GM19438 (cell line): ENCODE data around the gene PGBD2.
"Not testable (repeated sequence)": the region's sequence is repeated elsewhere in the genome, so short reads cannot be mapped to it uniquely, and the experiment has no call there.

Source experiments
- ATAC-seq: cut with Tn5 transposase; IDR thresholded peaks from one replicate; pipeline ENCODE4 v1.9.1; 2021; ENCODE audit warnings: low read depth; ENCODE audit not compliant: unreplicated experiment

The PGBD2 gene

GRCh38 chr1:248924696-248925532 lies 18.9 kb downstream of the PGBD2 start:
- peak; percentile 92 for ATAC-seq

GRCh38 chr1:248925859-248926258 lies 19.8 kb downstream of the PGBD2 start:
- ATAC-seq: not testable (repeated sequence)

DNA sequence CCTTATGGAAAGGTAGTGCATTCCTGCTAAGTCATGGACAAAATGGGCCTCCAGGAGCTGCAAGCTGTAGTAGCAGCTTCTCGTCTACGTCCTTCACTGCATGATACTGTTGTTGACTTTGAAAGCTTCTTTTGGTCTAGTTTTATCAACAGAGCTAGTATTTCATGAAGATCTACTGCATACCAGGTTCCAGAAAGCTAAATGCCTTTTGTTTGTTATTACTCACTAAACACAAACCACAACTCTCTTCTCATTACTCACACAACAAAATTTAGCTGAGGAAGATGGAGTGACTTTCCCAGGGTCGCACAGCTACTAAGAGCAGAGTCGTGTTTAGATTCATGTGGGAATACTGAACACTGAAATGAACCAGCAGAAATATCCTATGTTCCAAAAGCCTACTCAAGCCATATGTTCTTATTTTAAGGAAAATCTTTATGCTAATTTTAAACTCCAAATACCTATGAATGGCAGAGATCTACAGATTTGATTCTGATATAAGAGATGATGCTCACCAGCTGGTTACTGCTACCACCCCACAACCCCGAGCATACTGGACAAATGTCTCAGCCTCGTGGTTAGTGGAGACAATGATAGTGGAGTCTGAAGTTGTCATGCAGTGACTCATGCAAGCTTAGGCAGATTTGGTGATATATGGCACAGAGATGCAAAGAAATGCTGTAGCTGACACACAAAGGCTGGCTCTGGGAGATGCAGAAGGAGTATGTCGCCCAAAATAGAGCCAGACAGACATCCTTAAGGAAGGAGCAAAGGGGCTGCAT lies 20.6 kb downstream of the PGBD2 start:
- no peak for ATAC-seq

GRCh38 chr1:248927283-248927682 lies 21.2 kb downstream of the PGBD2 start:
- ATAC-seq: not testable (repeated sequence)

GRCh38 chr1:248928122-248928521 lies 22.1 kb downstream of the PGBD2 start:
- not testable (repeated sequence) for ATAC-seq

DNA sequence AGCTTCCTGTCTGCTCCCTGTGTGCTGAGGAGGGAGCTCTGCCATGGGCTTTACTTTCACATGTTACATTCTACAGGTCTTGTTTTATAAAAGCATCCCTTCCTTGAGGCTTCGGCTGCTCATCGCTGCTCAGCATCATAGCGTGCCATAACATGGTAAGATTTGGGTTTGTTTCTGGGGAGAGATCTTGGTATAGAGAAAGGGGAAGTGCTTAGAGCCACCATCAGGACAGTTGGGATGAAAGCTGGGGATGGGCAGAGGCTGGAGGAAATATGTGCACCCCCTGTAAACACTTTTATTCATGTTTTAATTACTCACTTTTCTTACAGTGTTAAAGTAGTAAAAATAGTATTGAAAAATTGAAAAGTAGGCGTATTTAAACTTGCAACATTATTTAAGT lies 24.0 kb downstream of the PGBD2 start:
- not testable (repeated sequence) for ATAC-seq

- ATAC-seq: not testable (repeated sequence)
These were observed 32.3 kb downstream of the PGBD2 start for GRCh38 chr1:248938173-248938809.

DNA sequence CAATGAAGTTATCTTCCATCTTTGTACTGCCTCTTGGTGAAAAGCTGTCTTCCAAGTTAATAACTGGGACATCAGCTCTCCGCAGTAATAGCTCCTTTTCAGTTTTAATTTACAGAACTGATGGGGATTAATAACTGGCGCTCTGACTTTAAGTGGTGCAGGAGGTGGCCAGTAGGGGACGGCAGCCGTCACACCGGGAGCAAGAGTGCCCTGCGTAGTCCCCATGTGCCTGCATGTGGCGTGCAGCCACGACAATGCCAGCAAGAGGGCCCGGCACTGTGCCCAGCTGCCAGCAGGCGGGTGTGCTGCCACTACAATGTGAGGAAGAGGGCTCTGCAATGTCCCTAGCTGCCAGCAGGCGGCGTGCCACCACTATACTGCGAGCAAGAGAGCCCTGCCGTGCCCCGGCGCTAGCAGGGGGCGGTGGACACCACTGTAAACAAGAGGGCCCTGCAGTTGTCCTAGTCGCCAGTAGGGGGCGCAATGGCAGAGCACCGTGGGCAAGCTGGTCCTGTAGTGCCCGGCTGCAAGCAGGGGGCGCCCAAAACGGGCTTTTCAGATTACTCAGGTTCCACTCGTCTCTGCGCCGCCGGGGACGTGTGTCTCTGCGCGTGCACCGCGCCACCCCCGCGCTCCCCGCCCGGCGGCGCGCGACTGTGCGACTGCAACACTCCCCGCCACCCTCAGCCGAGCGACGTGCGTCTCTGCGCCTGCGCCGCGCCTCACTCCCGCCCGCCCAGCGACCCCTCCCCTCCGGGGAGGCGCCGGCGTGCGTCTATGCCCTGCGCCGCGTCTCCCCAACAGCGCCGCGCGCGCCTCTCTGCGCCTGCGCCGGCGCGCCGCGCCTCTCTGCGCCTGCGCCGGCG lies 38.3 kb downstream of the PGBD2 start:
- not testable (repeated sequence) for ATAC-seq

GRCh38 chr1:248945000-248945423 lies 39.0 kb downstream of the PGBD2 start:
- ATAC-seq: not testable (repeated sequence)

DNA sequence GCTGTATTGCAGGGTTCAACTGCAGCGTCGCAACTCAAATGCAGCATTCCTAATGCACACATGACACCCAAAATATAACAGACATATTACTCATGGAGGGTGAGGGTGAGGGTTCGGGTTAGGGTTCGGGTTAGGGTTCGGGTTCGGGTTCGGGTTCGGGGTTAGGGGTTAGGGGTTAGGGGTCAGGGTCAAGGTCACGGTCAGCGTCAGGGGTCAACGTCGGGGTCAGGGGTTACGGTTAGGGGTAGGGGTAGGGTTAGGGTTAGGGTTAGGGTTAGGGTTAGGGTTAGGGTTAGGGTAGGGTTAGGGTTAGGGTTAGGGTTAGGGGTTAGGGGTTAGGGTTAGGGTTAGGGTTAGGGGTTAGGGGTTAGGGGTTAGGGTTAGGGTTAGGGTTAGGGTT lies 39.4 kb downstream of the PGBD2 start:
- not testable (repeated sequence) for ATAC-seq

DNA sequence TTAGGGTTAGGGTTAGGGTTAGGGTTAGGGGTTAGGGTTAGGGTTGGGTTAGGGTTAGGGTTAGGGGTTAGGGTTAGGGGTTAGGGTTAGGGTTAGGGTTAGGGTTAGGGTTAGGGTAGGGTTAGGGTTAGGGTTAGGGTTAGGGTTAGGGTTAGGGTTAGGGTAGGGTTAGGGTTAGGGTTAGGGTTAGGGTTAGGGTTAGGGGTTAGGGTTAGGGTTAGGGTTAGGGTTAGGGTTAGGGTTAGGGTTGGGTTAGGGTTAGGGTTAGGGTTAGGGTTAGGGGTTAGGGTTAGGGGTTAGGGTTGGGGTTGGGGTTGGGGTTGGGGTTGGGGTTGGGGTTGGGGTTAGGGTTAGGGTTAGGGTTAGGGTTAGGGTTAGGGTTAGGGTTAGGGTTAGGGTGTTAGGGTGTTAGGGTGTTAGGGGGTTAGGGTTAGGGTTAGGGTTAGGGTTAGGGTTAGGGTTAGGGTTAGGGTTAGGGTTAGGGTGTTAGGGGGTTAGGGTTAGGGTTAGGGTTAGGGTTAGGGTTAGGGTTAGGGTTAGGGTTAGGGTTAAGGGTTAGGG lies 39.9 kb downstream of the PGBD2 start:
- ATAC-seq: not testable (repeated sequence)
